Urinary bladder (tissue), 4 donors: ENCODE data around the gene GSTP1. TPM values are rescaled to one million over a fixed set of nuclear protein-coding genes. Genes with fewer than 3 reads are reported as not detected.
"Not testable (repeated sequence)": the region's sequence is repeated elsewhere in the genome, so short reads cannot be mapped to it uniquely, and the experiment has no call there.

Experiments
- DNase-seq: peaks from one replicate; pipeline ENCODE4 v3.0.0-alpha.2; 2015; ENCODE audit errors: extremely low spot score
- H3K27ac ChIP-seq: one replicate; pipeline ENCODE4 v1.5.1; 2013; ENCODE audit warnings: low read depth, mild to moderate bottlenecking, moderate library complexity
- H3K36me3 ChIP-seq: one replicate; pipeline ENCODE4 v1.6.1; 2013; ENCODE audit warnings: mild to moderate bottlenecking, moderate library complexity; ENCODE audit not compliant: insufficient read depth
- H3K4me1 ChIP-seq: one replicate; pipeline ENCODE4 v1.6.1; 2013; ENCODE audit warnings: mild to moderate bottlenecking, moderate library complexity; ENCODE audit not compliant: insufficient read depth
- H3K4me3 ChIP-seq: one replicate; pipeline ENCODE4 v1.5.1; 2013; ENCODE audit warnings: low read depth, low read length
- WGBS: extraction: QIAGEN DNeasy Blood & Tissue Kit; methylation state at CpG from one replicate; pipeline ENCODE4 v1.1.7; 2013; 5-methylcytosine and 5-hydroxymethylcytosine counted together
- polyA plus RNA-seq: library from polyadenylated mRNA; stranded (reverse); fragments of 200-250 nt; gene quantifications from one replicate; pipeline ENCODE4 v1.2.3, GENCODE V29; 2013
- total RNA-seq: library from RNA; depleted of rRNA; stranded (reverse); fragments of >200 nt; gene quantifications from one replicate; pipeline ENCODE4 v1.2.3, GENCODE V29; 2014
- donor health status: healthy with polysubstance abuse.
- donor health status: healthy.

Gene GSTP1
- 299 TPM for total RNA-seq
- 679 TPM for polyA plus RNA-seq

DNA sequence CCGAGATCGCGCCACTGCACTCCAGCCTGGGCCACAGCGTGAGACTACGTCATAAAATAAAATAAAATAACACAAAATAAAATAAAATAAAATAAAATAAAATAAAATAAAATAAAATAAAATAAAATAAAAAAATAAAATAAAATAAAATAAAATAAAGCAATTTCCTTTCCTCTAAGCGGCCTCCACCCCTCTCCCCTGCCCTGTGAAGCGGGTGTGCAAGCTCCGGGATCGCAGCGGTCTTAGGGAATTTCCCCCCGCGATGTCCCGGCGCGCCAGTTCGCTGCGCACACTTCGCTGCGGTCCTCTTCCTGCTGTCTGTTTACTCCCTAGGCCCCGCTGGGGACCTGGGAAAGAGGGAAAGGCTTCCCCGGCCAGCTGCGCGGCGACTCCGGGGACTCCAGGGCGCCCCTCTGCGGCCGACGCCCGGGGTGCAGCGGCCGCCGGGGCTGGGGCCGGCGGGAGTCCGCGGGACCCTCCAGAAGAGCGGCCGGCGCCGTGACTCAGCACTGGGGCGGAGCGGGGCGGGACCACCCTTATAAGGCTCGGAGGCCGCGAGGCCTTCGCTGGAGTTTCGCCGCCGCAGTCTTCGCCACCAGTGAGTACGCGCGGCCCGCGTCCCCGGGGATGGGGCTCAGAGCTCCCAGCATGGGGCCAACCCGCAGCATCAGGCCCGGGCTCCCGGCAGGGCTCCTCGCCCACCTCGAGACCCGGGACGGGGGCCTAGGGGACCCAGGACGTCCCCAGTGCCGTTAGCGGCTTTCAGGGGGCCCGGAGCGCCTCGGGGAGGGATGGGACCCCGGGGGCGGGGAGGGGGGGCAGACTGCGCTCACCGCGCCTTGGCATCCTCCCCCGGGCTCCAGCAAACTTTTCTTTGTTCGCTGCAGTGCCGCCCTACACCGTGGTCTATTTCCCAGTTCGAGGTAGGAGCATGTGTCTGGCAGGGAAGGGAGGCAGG, at the start of gene GSTP1:
TSS of gene GSTP1 (plus strand) at position 566 of the 958 bp plus-strand sequence. CDS start at position 598, 32 bp downstream.
- WGBS: 1% methylated on average over 81 of the region's 81 CpGs
- peaks cover 4% of the 10 kb centered on the region for H3K36me3 ChIP-seq
- peak within 1 kb of the TSS; percentile 73 for H3K4me3 ChIP-seq
- DNase-seq: peak; percentile 79
- peak within 1 kb of the TSS; percentile 98 for H3K27ac ChIP-seq
- no peaks in the 10 kb centered on the region for H3K4me1 ChIP-seq

DNA sequence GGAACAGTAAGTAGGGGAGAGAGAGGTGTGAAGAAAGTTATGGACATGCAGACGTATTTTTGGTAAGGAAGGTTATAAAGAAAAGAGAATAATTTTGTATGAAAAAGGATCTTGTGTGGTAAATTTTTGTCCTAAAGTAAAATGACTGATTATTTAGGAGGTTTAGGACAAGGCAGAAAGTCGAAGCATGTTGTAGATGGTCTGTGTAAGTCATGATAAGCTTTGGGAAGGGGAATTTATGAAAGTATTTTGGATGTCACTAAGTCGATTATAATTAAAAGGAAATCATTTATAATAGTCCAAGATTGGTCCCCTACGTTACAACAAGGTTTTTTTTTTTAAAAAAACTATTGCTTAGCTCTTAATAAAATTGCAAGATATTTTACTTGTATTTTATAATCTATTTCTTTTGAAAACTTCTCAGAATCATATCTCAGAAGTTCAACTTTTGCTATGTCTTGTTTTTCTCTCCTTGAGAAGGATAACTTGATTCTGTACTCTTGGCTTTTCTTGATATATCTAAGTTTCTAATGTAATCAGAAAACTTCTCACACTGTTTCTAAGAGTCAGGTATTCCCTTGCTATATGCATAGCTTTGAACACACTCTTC, 49.4 kb upstream of the GSTP1 start:
- no peaks in the 10 kb centered on the region for H3K4me1 ChIP-seq
- DNase-seq: no peak
- WGBS: 31% methylated on average over 4 of the region's 4 CpGs
- no peak overlapping the region for H3K4me3 ChIP-seq
- no peaks in the 10 kb centered on the region for H3K36me3 ChIP-seq
- no peak overlapping the region for H3K27ac ChIP-seq

DNA sequence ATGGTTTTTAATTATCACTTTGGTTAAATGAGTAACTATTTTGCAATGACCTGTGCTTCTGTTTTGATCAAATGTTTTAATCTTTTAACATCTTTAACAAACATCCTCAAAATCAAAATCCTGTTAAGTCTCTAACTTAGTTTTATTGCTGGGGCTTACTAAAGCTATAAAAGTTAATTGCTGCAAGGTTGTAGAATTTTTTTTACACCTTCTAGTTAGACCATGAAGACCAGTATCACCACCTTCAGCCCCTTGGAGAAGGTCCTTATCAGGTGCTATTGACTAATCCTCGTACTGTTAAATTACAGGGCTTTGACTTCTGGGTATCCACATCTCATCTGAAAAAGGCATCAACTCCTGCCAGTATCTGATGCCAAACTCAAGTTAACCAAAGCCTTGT, 48.1 kb upstream of the GSTP1 start:
- Histone ChIP-seq H3K4me3 (no peak overlapping the region), H3K27ac (no peak overlapping the region), H3K36me3 (no peaks in the 10 kb centered on the region), H3K4me1 (no peaks in the 10 kb centered on the region)
- no peak for DNase-seq
- WGBS: 88% methylated on average over 1 of the region's 1 CpG

DNA sequence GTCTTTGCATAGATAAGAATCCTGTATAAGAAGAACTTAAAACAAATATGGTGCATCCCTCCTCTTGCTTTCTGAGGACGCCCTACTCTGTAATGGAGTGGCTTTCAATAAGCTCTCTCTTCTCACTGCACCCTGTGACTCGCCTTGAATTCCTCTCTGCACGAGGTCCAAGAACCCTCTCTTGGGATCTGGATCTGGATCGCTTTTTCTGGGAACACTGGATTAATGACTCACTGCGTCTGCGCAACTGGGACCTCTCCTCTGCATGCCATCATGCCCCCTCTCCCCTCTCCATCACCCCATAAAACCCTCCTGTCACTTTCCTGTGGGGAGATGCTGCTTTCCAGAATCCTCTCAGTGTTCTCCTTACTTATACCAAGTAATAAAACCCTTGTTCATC, 45.3 kb upstream of the GSTP1 start:
- DNase-seq: no peak
- 52% methylated on average over 6 of the region's 6 CpGs for whole genome bisulfite sequencing
- Histone ChIP-seq H3K4me3 (no peak overlapping the region), H3K27ac (no peak overlapping the region), H3K4me1 (no peaks in the 10 kb centered on the region), H3K36me3 (no peaks in the 10 kb centered on the region)

DNA sequence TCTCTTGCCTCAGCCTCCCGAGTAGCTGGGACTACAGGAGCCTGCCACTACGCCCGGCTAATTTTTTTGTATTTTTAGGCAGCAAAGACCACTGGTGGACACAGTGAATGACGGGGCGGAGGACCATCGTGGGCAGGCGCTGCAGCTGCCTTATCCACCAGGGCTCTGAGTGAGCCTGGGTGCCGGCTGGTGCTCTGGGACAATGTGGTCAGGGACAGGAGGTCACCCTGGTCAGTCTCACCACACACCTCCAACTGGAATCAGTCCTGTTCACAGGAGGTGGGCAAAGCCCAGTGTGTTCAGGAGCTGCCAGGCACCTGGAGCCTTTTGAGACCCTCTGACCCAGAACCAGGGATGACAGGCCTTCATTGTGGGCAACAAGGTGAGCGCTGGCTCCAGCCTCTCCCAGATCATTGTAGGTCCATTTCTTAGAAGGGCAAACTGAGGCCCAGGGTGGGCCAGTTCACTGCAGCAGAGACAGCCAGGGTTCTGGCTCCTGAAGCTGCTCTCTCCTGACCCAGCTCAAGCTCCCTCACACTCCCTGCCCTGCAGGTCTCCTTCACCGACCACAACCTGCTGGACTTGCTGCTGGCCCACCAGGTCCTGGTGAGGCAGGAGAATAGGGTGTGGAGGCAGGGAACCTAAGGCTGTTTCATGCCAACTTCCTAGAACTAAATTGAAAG, 44.6 kb upstream of the GSTP1 start:
- DNase-seq: no peak
- no peaks in the 10 kb centered on the region for H3K36me3 ChIP-seq
- no peaks in the 10 kb centered on the region for H3K4me1 ChIP-seq
- no peak overlapping the region for H3K4me3 ChIP-seq
- no peak overlapping the region for H3K27ac ChIP-seq
- WGBS: 88% methylated on average over 10 of the region's 10 CpGs

DNA sequence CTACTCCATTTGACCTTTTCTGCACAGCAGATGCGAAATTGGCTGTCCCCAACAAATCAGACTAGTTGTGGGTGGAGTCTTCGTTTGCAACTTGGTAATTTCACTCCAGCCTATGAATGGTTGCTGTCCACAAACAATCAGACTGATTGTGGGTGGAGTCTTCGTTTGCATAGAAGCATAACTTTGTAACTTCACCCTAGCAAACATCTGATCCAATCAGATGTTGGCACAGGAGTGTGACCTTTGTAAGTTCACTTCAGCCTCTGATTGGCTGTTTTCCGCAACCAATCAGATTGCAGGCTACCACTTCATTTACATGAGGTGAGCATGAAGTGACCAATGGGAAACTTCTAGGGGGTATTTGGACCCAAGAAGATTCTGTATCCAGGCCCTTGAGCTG, 44.1 kb upstream of the GSTP1 start:
- WGBS: 87% methylated on average over 4 of the region's 4 CpGs
- Histone ChIP-seq H3K36me3 (no peaks in the 10 kb centered on the region), H3K4me1 (no peaks in the 10 kb centered on the region), H3K27ac (no peak overlapping the region), H3K4me3 (no peak overlapping the region)
- DNase-seq: no peak

DNA sequence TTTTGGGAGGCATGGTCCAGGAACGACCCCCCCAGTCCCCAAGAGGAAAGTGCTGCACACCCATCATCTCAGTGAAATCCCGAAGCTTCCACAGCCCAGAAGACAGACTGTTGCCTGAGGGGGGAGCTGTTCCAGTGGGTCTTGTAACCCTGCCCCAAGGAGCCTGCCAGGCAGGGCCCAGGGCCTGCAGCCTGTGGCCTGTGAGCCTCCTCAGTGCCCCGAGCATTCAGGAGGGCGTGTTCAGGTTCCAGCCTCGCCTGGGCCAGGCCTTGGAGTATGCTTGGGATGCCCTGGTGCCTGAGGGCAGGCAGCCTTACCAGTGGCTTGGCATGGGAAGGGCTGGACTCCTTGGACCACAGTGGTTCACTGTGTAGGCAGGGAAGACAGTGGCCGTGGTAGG, 42.4 kb upstream of the GSTP1 start:
- DNase-seq: no peak
- H3K4me1 ChIP-seq: no peaks in the 10 kb centered on the region
- WGBS: 88% methylated on average over 6 of the region's 6 CpGs

DNA sequence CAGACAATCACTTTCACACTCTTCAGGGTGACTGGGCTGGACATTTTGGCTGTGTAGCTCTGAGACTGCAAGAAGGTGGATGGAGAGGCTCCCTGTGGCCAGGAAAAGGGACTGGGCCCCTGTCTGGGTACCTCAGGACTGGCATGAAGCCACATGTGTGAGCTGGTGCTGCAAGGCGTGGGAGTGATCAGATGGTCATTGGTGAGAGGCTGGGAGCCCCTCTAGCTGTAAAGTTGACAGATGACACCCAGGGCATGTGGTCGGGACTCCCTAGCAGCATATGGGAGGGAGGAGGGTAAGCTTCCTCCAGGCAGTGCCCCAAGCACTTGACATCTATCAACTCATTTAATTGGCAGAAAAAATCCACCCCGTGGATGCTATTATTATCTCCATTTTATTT, 41.4 kb upstream of the GSTP1 start:
- no peak overlapping the region for H3K4me3 ChIP-seq
- no peak overlapping the region for H3K27ac ChIP-seq
- no peak for DNase-seq
- WGBS: 62% methylated on average over 3 of the region's 3 CpGs
- H3K36me3 ChIP-seq: no peaks in the 10 kb centered on the region
- no peaks in the 10 kb centered on the region for H3K4me1 ChIP-seq

More for the DNA sequence above, 42.4 kb upstream of the GSTP1 start:
- H3K4me3 ChIP-seq: no peak overlapping the region
- H3K27ac ChIP-seq: no peak overlapping the region
- no peaks in the 10 kb centered on the region for H3K36me3 ChIP-seq

DNA sequence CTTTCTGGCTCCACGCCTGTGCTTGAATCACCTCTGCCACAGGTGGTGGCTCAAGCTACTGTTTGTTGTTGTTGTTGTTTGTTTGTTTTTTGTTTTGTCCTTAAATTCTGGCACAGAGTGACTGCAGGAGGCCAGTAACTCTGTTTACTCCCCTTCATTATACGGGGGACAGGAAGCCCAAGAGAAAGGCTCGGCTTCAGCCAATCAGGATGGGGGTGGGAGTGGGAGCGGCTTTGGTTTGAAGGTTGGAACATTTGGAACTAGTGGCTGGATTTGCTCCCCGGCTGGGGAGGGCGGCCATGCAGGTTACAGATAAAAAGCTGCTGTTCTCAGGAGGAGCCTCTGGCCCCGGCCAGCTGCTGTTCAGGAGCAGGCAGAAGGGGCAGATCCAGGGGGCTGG, 40.6 kb upstream of the GSTP1 start:
- no peaks in the 10 kb centered on the region for H3K4me1 ChIP-seq
- no peaks in the 10 kb centered on the region for H3K36me3 ChIP-seq
- no peak overlapping the region for H3K4me3 ChIP-seq
- no peak for DNase-seq
- WGBS: 52% methylated on average over 7 of the region's 7 CpGs
- no peak overlapping the region for H3K27ac ChIP-seq

DNA sequence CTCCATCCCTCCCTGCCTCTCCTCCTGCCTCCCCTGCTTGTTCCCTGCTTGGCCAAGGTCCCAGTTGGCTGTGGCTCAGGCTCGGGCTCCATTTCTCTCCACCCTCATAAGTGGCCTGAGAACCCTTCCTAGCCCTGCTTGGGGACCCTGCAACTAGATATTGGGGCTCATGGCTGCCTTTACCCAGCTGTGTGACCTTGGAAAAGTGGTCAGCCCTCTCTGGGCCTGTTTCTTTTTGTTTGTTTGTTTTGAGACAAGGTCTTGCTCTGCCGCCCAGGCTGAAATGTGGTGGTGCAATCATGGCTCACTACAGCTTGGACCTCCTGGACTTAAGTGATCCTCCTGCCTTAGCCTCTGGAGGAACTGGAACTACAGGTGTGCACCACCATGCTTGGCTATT, 40.0 kb upstream of the GSTP1 start:
- no peak for DNase-seq
- Histone ChIP-seq H3K27ac (no peak overlapping the region), H3K4me1 (no peaks in the 10 kb centered on the region), H3K4me3 (no peak overlapping the region), H3K36me3 (no peaks in the 10 kb centered on the region)
- 62% methylated on average over 2 of the region's 2 CpGs for WGBS

DNA sequence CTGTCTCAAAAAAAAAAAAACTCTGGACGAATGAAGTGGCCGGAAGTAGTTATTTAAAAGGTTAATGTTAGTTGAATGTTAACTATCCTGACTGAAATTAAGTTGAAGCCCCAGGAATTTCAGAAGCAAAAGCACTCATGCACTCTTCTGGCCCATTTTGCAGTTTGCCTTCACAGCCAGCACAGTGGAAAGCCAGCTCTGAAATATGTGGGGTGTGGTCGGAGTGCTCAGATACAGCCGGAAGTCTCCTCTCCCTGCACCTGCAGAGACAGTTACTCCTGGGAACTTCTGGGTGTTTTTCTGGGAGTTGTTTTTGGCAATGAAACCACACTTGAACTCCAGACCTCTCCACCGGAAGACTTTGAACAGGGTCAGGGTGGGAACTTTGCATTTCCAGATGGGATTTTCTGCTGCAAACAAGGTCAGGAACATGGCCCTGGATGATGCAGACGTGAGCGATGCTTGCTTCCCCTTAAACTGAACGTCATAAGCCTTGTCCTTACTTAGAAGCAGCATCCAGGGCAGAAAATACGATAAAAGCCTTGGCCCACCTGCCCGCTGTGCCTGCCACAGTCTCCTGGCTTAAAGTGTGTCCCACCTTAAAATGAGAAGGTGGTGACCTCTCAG, 38.9 kb upstream of the GSTP1 start:
- WGBS: 69% methylated on average over 10 of the region's 10 CpGs
- Histone ChIP-seq H3K36me3 (no peaks in the 10 kb centered on the region), H3K4me1 (no peaks in the 10 kb centered on the region), H3K4me3 (no peak overlapping the region), H3K27ac (no peak overlapping the region)
- no peak for DNase-seq

DNA sequence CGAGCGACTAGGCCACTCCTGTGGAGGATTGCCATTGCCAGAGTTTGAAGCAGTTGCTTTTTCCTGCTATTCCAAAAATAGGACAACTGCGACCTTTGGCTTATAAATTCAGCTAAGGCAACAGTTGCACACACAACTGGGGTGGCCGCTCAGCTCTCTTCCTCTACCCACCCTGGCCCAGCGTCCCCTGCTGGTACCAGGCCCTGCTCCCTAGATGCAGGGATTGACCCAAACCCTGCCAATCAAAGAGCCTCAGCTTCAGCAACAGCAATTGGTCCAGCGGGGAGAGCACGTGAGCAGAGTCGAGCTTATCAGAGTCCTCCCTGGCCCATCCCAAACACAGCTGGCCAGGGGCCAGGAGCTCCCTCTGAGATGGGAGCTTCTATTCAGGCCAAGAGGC, 38.3 kb upstream of the GSTP1 start:
- no peak for DNase-seq
- WGBS: 51% methylated on average over 8 of the region's 8 CpGs
- Histone ChIP-seq H3K27ac (no peak overlapping the region), H3K4me3 (no peak overlapping the region), H3K4me1 (no peaks in the 10 kb centered on the region), H3K36me3 (no peaks in the 10 kb centered on the region)

DNA sequence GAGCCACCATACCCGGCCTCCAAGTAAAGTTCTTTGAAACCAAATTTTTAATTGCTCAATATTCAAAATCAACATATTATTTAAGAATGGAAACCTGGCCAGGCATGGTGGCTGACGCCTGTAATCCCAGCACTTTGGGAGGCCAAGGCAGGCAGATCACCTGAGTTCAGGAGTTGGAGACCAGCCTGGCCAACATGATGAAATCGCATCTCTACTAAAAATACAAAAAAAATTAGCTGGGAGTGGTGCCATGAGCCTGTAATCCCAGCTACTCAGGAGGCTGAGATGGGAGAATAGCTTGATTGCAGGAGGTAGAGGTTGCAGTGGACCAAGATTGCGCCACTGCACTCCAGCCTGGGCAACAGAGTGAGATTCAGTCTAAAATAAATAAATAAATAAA, 35.5 kb upstream of the GSTP1 start:
- H3K4me1 ChIP-seq, H3K27ac ChIP-seq, H3K4me3 ChIP-seq, DNase-seq, H3K36me3 ChIP-seq: not testable (repeated sequence)
- 86% methylated on average over 4 of the region's 4 CpGs for WGBS
